GM18870 (cell line): ENCODE results near the gene PRKCQ.
"Not testable (repeated sequence)": the region's sequence is repeated elsewhere in the genome, so short reads cannot be mapped to it uniquely, and the experiment has no call there.

Experiments used
- ATAC-seq: cut with Tn5 transposase; IDR thresholded peaks from one replicate; pipeline ENCODE4 v1.9.1; 2021; ENCODE audit warnings: moderate library complexity; ENCODE audit not compliant: unreplicated experiment

The PRKCQ gene

GRCh38 chr10:6461961-6462360, 118.1 kb downstream of the PRKCQ start:
- no peak for ATAC-seq

GRCh38 chr10:6460861-6461409, 119.1 kb downstream of the PRKCQ start:
- ATAC-seq: no peak

- no peak for ATAC-seq
Observed at GRCh38 chr10:6458814-6459213, 121.3 kb downstream of the PRKCQ start.

- ATAC-seq: no peak
Observed at GRCh38 chr10:6457376-6457775, 122.7 kb downstream of the PRKCQ start.

GRCh38 chr10:6456067-6456466, 124.0 kb downstream of the PRKCQ start:
- ATAC-seq: no peak

- no peak for ATAC-seq
Observed at GRCh38 chr10:6455592-6455991, 124.5 kb downstream of the PRKCQ start.

- no peak for ATAC-seq
Observed at GRCh38 chr10:6446711-6447110, 133.4 kb downstream of the PRKCQ start.

GRCh38 chr10:6445671-6446316, 134.3 kb downstream of the PRKCQ start:
- no peak for ATAC-seq

GRCh38 chr10:6439875-6440274, 140.2 kb downstream of the PRKCQ start:
- ATAC-seq: not testable (repeated sequence)

- no peak for ATAC-seq
Observed at GRCh38 chr10:6431861-6432260, 148.2 kb downstream of the PRKCQ start.

GRCh38 chr10:6431186-6431585, 148.9 kb downstream of the PRKCQ start:
- ATAC-seq: no peak

GRCh38 chr10:6430423-6430980, 149.6 kb downstream of the PRKCQ start:
- ATAC-seq: no peak

- no peak for ATAC-seq
Observed at GRCh38 chr10:6427357-6427959, 152.6 kb downstream of the PRKCQ start.

GRCh38 chr10:6426317-6426716, 153.8 kb downstream of the PRKCQ start:
- no peak for ATAC-seq

- no peak for ATAC-seq
Observed at GRCh38 chr10:6423413-6424170, 156.5 kb downstream of the PRKCQ start.

- ATAC-seq: no peak
Observed at GRCh38 chr10:6423004-6423403, 157.1 kb downstream of the PRKCQ start.

GRCh38 chr10:6418613-6419216, 161.4 kb downstream of the PRKCQ start:
- no peak for ATAC-seq

- ATAC-seq: no peak
Observed at GRCh38 chr10:6418167-6418566, 161.9 kb downstream of the PRKCQ start.

- no peak for ATAC-seq
Observed at GRCh38 chr10:6416892-6417512, 163.1 kb downstream of the PRKCQ start.

GRCh38 chr10:6411436-6411835, 168.6 kb downstream of the PRKCQ start:
- ATAC-seq: no peak

GRCh38 chr10:6410830-6411229, 169.2 kb downstream of the PRKCQ start:
- ATAC-seq: no peak
